HG03457 (cell line): ENCODE measurements around the gene TMC4.
A peak's percentile ranks its signal among the peaks of the same experiment; 100 is the strongest.

ENCODE experiments used
- ATAC-seq: cut with Tn5 transposase; IDR thresholded peaks from one replicate; pipeline ENCODE4 v1.9.1; 2021; ENCODE audit warnings: moderate number of reproducible peaks; ENCODE audit not compliant: unreplicated experiment

The TMC4 gene

DNA sequence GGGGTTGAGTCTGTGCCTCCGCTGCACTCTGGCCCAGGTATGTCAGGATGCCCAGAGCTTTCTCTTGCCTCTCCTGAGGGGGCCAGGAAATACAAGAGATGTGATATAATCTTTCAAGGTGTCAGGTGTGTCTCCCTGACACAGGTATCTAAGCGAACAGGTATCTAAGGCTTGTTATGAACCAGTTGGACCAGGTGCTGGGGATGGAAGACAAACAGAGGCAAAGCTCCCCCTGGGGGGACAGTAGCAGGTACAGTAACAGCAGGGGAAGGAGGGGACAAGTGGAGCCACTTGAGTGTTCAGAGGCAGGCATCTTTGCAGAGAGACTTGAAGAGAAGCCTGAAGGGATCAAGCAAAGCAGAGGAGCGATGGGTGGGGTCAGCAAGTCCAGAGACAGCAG lies 16.0 kb downstream of the TMC4 start:
- ATAC-seq: no peak

DNA sequence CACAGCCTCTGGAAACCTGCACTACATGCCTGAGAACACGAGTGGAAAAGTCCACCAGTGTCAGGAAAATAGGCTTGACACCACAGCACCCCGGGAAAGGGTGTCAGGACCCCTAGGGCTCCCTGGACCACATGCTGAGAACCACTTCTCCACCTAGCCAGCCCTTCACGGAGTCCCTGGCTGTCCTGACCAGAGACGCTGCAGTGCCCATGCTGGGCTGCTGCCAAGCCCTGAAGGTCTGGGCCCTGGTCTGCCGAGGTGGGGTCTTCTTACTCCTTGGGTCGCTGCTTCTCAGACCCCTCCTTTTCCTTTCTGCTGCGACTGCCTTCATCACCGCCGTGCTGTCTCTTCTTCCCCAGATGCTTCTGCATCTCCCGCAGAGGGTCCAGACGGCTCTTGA lies 16.5 kb downstream of the TMC4 start:
- ATAC-seq: no peak

- no peak for ATAC-seq
These were observed 17.3 kb downstream of the TMC4 start for GRCh38 chr19:54155694-54156093.

DNA sequence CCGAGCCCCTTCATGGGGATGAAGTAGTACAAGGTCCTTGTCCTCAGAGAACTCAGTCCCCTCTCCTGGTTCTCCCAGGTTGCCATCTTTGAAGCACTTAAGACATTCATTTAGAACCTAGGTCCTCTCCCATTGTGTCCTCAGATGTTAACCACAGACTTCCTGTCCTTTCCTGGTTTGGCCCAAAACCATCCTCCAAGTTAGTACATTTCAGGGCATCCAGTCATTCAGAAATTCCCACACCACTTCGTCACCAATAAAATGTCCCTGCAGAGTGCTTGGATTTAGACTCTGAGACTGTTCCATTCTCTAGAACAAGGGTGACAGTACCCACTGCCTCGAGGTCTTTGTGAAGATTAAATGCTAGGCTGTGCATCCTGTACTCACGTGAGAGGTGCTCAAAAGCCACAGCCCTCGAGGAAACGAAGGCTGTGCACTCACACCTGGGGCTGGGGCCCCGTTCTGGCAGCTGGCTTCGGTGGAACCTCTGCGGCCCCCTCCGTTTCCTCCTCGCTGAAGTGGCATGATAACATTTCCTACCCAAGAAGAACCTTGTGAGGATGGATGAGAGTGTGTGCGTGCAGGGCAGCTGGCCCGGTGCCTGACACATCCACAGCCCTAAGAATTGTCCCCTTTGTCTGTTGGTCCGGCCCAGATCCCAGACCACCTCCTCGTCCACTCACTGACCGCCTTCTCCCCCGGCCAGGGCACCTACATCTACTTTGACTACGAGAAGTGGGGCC lies 18.2 kb downstream of the TMC4 start:
- ATAC-seq: no peak

DNA sequence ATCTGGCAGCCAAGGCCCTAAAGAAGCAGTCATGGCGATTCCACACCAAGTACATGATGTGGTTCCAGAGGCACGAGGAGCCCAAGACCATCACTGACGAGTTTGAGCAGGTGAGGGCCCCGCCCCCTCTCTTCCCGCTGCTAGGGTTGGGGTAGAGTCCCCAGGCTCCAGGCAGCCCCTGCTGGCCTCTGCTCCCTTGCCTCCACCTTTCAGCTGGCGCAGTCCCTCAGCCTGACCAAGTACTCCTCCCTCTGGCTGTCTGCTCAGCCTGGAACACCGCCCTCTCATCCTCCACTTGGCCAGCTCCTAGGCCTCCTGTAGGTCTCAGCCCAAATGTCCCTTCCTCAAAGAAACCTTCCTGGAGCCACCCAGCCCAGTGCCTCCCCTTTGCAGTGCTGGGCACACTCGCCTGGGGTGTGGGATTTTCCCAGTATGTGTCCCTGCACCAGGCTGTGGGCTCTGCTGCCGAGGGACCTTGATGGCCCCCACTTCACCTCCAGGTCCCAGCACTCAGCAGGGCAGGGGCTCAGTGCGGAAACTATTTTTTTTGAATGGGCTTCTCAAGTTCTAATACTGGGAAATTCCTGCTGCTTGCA lies 19.1 kb downstream of the TMC4 start:
- no peak for ATAC-seq

GRCh38 chr19:54152878-54153524 lies 20.0 kb downstream of the TMC4 start:
- ATAC-seq: no peak

DNA sequence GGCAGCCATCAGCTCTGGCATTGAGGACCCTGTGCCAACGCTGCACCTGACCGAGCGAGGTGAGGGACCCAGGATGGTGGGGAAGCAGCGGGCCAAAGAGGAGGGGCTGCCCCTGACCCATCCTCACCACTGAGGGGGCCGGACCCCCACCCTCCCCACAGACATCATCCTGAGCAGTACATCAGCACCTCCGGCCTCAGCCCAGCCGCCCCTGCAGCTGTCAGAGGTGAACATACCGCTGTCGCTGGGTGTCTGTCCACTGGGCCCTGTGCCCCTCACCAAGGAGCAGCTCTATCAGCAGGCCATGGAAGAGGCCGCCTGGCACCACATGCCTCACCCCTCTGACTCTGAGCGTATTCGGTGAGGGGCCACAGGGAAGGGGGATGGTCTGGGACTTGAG lies 20.7 kb downstream of the TMC4 start:
- no peak for ATAC-seq

DNA sequence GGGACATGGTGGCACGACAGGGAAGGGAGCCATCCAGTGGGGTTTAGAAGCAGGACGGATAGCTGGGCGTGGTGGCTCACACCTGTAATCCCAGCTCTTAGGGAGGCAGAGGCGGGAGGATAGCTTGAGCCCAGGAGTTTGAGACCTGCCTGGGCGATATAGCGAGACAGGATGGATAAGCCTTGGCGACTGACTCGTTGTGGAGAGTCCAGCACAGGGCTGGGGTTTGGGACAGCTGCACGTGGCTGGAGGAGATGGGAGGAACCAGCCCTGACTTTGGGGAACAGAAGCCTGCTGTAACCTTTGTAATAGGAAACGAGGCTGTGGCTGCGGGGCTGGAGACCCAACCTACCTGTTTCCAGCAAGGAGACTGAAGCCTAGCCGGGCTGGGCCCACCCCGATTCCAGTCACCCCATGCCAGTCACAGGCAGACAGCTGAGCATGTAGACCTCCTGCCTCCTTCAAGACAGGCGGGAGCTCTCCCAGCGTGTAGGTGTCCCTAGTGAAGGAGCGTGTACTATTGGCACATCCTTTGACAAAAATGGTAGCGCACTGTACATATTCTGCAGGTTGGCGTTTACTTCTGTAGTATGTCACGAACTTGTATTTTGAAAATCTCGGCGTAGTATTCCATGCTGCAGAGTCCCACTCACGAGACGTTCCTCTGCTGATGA lies 21.5 kb downstream of the TMC4 start:
- ATAC-seq: no peak

DNA sequence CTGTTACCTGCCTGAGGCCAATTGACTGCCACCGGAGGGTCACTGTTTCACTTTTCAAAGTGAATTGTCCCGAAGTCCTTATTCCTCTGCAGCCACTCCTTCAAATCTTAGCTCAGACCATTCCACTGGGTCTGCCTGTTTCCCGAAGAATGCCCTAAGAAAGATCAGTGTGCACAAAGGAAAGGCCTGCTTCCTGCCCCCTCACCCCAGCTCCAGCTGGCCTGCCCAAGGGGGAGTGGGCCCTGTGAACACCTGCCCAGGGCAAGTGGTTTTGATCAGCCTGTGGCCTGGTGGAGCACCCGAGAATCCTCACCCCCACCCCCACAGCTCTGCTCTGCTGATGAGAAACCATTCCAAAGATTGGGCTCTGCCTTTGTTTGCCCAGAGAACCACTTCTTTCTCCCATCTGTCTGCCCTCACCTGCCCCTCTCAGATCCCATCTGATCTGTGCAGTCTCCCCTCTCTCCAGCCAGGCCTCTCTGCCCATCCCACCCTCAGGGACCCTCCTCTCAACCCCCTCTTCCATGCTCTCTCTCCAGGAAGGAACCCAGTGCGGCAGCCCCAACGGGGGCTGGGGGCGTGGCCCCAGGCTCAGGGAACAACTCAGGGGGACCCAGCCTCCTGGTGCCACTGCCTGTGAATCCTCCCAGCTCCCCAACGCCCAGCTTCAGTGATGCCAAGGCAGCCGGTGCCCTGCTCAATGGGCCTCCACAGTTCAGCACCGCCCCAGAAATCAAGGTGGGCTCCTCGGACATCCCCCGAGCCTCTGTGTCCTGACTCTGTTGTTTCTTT lies 23.7 kb downstream of the TMC4 start:
- no peak for ATAC-seq

GRCh38 chr19:54148158-54148557 lies 24.8 kb downstream of the TMC4 start:
- no peak for ATAC-seq

- ATAC-seq: no peak
These were observed 25.3 kb downstream of the TMC4 start for GRCh38 chr19:54147676-54148075.

GRCh38 chr19:54145541-54146158 lies 27.3 kb downstream of the TMC4 start:
- no peak for ATAC-seq

DNA sequence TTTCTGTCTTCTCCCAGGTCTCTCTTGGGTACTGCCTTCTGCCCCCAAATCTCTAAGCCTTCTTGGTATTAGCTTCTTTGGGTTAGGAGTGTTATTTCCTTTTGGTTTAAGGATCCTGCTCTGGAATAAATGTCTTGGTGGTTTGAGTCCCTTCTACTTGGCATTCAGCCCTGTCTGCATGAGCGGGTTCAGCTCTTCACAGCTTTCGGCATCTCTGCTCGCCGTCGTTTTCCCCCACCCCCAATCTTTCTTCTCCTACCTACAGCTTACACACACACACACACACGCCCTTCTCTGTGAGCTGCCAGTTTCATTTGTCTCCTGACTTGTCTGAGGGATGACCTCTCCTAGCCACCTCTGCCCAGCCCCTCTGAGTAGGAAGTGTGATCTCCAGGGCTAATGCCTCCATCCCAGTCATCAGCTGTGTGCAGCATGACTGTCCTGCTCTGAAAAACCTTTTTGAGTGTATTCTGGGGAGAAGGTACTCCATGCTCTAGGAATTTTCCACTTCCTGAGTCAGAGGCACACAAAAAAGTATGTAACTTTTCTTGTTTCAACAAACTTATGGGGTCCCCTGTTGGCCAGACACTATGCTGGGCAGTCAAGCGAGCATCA lies 30.7 kb downstream of the TMC4 start:
- no peak for ATAC-seq

DNA sequence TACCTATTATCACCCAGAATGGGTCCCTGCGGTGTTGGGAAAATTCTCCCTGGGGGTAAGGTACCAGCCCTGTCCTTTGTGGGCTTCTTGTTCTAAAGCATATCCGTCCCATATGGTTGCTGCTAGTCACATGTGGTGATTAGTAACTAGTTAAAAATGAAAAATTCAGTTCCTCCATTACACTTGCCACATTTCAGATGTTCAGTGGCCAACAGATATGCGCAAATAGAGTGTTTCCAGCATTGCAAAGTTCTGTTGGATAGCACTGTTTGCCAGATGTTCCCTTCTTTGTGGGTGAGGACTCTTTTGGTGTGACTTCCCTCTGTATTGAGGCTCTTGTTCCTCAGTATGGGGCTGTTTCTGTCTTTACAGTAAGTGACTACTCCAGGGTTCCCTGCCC lies 31.6 kb downstream of the TMC4 start:
- ATAC-seq: no peak

DNA sequence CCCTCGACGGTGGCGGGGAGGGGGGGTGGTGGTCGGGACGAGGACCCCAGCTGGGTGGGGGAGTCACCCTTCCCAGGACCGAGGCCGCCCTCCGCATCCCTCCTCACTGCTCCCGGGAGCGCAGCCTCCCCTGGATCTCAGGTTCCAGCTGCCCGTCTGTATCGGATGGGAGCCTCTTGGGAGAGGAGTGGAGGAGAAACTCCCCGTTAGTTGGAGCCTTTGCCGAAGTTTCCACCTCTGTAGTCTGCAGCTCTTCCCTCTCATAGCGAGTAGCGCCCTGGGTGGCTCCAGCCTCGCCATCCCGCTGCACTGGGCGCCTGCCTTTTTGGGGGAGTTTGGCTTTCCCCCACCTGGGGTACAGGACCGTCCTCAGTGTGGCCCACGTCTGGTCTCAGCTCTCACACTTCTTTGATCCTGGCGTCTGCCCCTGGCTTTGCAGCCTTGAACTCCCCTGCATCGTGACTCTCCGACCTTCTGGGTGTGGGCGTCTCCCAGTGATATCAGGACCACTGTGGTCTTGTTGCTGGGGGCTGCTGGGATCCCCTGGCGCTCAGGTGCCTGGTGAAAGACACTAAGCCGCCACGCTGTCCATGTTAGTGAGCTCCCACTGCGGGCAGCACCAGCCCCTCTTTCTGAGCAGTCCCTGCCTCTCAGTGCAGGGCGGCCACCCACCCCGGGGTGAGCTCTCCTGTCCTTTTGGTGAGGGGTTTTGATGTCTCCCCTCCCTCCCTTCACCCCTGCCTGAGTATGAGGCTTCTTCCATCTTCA lies 34.3 kb downstream of the TMC4 start:
- ATAC-seq: no peak

DNA sequence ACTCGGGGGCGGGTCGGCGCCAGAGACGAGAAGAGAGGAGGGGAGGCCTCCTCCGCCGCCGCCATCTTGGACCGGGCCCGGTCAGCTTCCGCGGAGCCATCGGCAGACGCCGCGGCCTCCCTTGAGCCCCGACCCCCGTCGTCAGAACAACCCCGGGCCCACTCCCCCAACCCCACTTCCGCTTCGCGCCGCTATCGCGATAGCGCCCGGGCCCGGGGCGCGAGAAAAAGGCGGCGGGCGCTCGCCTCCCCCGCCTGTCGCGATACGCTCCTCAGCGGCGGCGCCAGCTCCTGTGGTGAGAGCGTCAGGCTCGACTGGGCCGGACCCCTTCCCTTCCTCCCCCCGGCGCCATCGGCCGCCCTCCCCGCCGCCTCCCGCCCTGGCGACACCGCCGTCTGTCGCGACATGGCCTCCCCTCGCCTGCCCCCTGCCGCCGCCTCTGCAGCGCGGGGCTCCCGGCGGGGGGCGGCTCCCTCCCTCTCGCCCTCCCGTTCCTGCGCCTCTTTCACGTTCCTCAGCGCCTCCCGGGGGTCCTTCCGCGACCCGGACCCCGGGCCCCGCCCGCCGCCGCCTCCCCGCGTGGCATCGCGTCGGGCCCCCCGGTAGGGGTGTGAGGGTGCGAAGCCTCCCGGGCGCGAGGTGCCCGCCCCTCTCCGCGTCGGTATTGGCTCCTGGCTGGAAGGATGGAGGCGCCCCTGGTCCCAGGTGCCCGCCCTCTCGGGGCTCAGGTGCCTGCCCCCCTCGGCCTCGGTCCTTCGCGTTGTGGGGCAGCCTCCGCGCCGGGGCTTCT lies 35.1 kb downstream of the TMC4 start, which contains the start of gene CNOT3:
TSS of gene CNOT3 (plus strand) at position 64 of the 790 bp plus-strand sequence. CDS start 5,217 bp downstream, outside the sequence.
- ATAC-seq: no peak

- ATAC-seq: peak; percentile 64
These were observed 35.9 kb downstream of the TMC4 start for GRCh38 chr19:54136864-54137698.
